Stimulated activated CD8-positive, alpha-beta memory T cell treated with anti-CD3 and anti-CD28 coated beads, Interleukin-12 subunit alpha, Interleukin-12 subunit beta, amount 100 ng/mL, for 24 hours (primary cell): ENCODE measurements around the gene GYPC.
"Not testable (repeated sequence)": the region's sequence is repeated elsewhere in the genome, so short reads cannot be mapped to it uniquely, and the experiment has no call there.

Experiments
- DNase-seq: peaks from one replicate; pipeline ENCODE4 v3.0.0-alpha.2; 2020; ENCODE audit errors: extremely low read depth

GYPC gene

GRCh38 chr2:126655500-126656430 lies at the start of gene GYPC:
TSS of gene GYPC (plus strand) at chr2:126656158. CDS start at chr2:126656264, 106 bp downstream.
- DNase-seq, result no peak

DNA sequence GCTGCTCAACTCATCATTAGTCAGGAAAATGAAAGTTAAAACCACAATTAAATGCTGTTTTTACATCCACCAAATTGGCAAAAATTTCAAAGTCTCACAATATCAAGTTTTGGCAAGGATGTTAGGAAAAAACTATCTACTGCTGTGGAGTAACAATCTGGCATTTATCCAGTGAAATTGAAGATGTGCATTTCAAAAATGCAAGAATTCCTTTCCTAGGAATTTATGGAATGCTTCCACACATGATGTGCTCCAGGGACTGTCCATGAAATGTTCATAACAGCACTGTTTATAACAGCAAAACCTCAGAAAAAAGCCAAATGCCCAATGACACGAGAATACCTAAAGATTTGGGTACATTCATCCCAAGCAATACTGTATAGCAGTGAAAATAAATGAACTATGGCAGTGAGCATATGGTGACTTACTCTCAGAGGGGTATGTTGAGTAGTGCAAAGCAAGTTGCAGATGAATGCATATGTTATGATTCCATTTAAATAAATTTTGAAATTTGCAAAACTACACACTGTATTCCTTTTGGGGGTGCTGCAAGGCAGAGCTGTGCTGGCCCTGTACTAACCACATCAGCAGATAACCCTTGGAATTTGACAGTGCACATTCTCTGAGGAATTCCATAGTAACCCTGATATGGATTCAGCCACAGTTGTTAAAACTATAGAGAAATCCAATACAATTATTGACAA lies 41.3 kb upstream of the GYPC start:
- DNase-seq, result no peak

DNA sequence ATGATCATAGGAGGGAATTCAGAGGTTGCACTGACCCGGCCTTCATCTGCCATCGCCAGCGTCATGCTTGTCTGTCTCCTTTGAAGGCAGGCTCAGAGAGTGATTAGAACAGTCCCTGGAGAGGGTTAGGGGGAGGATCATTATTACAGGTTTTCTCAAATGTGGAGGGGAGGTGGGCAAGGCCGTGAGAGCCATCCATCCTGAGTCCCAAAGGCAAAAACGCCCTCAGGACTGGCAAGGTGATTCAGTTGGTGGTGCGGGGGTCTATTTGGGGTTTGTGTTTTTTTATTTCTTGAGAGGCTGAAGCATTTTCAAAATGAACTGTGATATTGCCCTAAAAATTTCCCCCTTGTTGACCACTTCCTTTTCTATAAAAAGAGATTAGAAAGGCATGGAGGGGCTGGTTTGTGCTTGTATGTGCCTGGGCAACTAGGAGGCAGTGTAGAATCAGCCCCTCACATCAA lies 39.3 kb upstream of the GYPC start:
- DNase-seq, result no peak

- no peak for DNase-seq
These were observed 35.7 kb upstream of the GYPC start for GRCh38 chr2:126620302-126620701.

GRCh38 chr2:126623000-126623399 lies 33.0 kb upstream of the GYPC start:
- DNase-seq, result no peak

DNA sequence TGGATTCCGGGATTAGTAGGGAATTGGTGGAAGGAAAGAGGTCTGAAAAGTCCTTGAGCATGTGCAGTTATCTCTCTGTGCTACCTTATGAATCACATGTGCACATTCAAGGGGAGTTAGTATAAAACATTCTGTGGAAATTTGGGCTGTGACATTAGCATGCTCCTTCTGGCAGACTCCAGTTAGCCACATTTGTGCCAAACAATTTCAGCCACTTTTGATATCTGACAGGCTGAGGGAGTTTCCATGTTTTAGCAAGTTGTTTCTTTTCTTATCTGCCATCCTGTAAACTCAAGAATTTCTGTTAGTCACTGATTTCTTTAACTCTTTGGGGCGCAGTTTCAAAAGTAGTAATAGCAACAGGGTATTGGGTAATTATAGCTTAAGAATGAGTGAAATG lies 28.3 kb upstream of the GYPC start:
- DNase-seq, result no peak

DNA sequence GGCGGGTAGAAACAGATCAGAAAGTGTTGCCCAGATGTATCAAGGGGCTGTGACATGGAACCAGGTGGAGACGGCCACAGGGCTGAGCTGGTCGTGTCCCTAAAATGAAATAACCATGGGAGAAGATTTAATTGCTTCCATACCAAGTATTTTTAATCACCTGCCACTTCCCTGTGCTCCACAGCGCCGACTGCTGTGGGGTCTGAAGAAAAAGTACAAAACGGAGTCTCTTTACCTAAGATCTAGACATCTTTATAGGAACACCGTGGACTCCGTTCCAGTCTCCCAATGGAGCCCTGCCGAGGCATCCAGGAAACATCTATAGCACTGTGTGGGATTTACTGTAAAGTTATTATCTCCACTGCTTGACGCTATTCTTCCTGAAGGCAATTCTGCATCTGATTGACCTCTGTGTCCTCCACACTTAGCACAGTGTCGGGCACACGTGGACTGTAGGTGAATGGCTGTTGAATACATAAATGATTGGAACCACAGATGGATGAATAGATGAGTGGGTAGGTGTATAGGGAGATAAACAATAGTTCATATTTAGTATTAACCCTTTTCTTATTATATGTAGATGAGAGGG lies 21.6 kb upstream of the GYPC start:
- no peak for DNase-seq

- no peak for DNase-seq
These were observed 20.7 kb upstream of the GYPC start for GRCh38 chr2:126635281-126635680.

DNA sequence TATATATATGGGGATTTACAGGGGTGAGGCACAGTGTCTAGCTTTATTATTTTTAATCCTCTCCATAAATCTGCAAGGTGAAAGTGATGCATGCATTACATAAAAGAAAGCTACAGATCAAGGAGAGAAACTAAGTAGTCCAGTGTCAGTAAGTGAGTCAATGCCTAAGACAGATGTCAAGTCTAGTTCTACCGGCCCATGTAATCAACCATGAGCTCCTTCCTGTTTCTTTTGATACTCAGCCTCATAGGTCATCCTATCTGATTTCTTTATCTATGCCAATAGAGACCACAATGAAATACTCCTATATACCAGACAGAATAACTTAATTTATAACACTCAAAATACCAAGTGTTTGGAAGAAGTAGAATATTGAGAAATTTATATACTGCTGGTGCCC lies 20.2 kb upstream of the GYPC start:
- DNase-seq, result no peak

DNA sequence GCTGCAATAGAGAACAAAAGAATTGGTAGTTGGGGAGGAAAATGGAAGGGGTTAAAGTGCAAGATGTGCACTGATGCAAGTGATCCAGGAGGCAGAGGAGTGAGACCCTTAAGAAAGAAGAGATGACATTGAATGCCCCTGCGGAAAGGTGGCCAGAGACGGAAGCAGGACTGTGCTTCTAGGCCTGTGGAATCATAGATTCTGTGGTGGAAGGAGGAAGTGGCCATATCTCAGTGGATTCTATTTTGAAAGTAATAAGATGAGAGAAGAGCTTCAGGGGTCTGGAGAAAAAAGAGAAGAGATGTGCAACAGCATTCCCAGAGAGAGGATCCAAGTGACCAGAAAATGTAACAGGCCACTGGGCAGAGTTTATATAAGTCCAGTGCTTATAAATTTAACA lies 18.6 kb upstream of the GYPC start:
- no peak for DNase-seq

GRCh38 chr2:126638746-126639145 lies 17.2 kb upstream of the GYPC start:
- no peak for DNase-seq

DNA sequence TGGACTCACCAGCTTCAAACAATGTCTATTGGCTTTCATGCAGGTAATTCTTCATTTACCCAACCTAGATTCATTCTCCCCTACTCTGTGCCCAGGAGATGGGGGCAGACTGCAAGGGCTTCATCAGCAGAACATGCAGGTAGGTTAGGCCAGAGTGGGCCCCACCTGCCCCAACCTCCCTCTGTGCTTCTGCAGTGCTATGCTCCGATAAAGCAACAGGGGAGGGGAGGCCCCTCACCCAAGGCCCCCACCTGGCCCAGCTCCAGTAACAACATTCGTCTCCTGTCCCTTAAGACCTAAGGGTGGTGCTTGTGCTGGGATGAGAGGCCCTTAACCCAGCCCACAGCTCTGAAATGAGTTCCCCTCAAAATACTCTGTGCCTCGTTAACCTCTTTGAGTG lies 16.7 kb upstream of the GYPC start:
- DNase-seq, result no peak

- DNase-seq, result not testable (repeated sequence)
These were observed 14.7 kb upstream of the GYPC start for GRCh38 chr2:126641294-126641693.

GRCh38 chr2:126642031-126642430 lies 13.9 kb upstream of the GYPC start:
- no peak for DNase-seq

- DNase-seq, result no peak
These were observed 12.5 kb upstream of the GYPC start for GRCh38 chr2:126643431-126643830.

GRCh38 chr2:126643972-126644371 lies 12.0 kb upstream of the GYPC start:
- DNase-seq, result no peak

DNA sequence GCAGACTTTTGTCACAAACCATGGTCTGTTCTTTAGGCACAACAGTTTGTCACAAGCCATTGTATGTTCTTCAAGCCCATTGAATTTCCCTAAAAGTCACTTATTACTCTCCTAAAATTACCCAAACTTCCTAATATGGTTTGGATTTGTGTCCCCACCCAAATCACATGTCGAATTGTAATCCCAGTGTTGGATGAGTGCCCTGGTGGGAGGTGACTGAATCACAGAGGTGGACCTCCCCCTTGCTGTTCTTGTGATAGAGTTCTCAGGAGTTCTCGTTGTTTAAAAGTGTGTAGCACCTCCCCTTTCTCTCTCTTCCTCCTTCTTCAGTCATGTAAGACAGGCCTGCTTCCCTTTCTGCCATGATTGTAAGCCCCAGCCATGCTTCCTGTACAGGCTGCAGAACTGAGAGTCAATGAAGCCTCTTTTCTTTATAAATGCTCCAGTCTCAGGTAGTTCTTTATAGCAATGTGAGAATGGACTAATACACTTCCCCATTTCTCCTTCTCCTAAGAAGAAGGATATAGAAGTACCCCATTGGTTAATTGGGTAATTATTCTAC lies 11.2 kb upstream of the GYPC start:
- DNase-seq, result no peak

DNA sequence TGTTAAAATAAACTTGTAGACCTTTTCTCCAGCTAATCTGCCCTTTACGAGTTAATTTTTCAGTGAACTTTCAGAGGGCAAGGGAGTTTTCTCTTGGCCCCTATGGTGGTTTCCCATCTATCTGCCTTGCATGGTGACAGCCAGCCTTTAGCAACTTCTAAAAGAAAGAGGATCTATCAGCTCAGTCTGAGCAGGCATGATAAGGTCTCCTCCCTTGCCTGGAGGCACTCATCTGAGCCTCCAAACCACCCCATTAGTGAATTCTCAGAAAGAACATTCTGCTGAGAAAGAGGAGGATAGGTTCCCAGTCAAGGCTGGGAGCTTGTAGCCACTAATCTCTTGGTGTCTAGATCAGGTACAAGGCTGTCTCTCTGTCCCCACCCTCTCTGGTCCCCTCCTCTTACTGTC lies 10.7 kb upstream of the GYPC start:
- DNase-seq, result no peak

- no peak for DNase-seq
These were observed 9.9 kb upstream of the GYPC start for GRCh38 chr2:126646026-126646425.

GRCh38 chr2:126647714-126648344 lies 8.1 kb upstream of the GYPC start:
- DNase-seq, result not testable (repeated sequence)

DNA sequence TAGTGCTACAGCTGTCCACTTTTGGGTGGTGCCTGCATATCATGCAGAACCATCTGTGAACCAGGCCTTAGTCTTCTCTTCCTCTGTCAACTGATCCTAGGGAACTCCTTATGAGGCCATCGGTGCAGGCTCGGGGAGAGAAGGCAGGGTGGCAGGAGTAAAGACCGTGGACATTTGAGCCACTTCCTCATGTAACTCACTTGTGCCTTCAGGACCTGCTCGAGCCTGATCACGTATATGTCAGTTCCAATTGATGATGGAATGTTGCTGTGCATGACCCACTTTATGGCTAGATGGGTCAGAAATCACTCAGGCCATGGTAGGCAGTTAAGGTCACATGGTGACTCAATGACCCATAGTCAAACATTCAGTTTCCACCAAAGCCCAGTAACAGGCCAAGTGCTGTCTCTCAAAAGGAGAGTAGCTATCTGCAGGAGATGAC lies 7.6 kb upstream of the GYPC start:
- DNase-seq, result not testable (repeated sequence)

DNA sequence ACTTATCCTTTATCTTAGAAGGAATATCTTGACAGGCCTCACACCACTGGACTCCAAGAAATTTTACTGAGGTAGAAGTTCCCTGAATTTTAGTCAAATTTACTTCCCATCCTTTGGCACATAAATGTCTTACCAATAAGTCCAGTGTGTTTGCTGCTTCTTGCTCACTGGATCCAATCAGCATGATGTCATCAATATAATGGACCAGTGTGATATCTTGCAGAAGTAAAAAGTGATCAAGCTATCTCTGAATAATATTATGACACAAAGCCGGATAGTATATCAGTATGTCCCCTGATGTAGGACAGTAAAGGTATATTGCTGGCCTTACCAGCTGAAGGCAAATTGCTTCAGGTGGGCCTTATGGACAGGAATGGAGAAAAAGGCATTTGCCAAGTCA lies 6.9 kb upstream of the GYPC start:
- no peak for DNase-seq
